HG03354 (cell line): ENCODE results near the gene TBXA2R.
A peak's percentile ranks its signal among the peaks of the same experiment; 100 is the strongest.

Experiments used
- ATAC-seq: cut with Tn5 transposase; IDR thresholded peaks from one replicate; pipeline ENCODE4 v1.9.1; 2021; ENCODE audit warnings: mild to moderate bottlenecking; ENCODE audit not compliant: unreplicated experiment, poor library complexity, severe bottlenecking

Gene TBXA2R

GRCh38 chr19:3563709-3564524 is 42.8 kb downstream of the TBXA2R start:
- no peak for ATAC-seq

- ATAC-seq = peak; percentile 83
Observed at GRCh38 chr19:3557461-3558248, 49.0 kb downstream of the TBXA2R start, which contains the start of gene MFSD12. MFSD12 (minus strand) TSS chr19:3557586; CDS start chr19:3557403, 183 bp downstream.

- peak; percentile 50 for ATAC-seq
Observed at GRCh38 chr19:3556978-3557460, 49.7 kb downstream of the TBXA2R start.

- ATAC-seq = no peak
Observed at GRCh38 chr19:3556423-3556977, 50.2 kb downstream of the TBXA2R start.

- no peak for ATAC-seq
Observed at GRCh38 chr19:3555653-3556422, 50.8 kb downstream of the TBXA2R start.

- ATAC-seq = no peak
Observed at GRCh38 chr19:3554254-3555083, 52.2 kb downstream of the TBXA2R start.

- no peak for ATAC-seq
Observed at GRCh38 chr19:3551792-3552095, 54.9 kb downstream of the TBXA2R start.

GRCh38 chr19:3550947-3551791 is 55.5 kb downstream of the TBXA2R start:
- ATAC-seq = no peak

GRCh38 chr19:3549816-3550215 is 56.9 kb downstream of the TBXA2R start:
- ATAC-seq = no peak

- no peak for ATAC-seq
Observed at GRCh38 chr19:3548606-3549005, 58.1 kb downstream of the TBXA2R start.

GRCh38 chr19:3547767-3548282 is 58.9 kb downstream of the TBXA2R start:
- no peak for ATAC-seq

GRCh38 chr19:3547301-3547731 is 59.4 kb downstream of the TBXA2R start:
- ATAC-seq = no peak

GRCh38 chr19:3546119-3546518 is 60.6 kb downstream of the TBXA2R start:
- no peak for ATAC-seq

- ATAC-seq = no peak
Observed at GRCh38 chr19:3545669-3546034, 61.0 kb downstream of the TBXA2R start.

GRCh38 chr19:3544742-3545668 is 61.7 kb downstream of the TBXA2R start:
- ATAC-seq = no peak
